Thoracic aorta (tissue), 2 donors: Measurements from ENCODE around the gene MUC5AC. TPM values are rescaled to one million over a fixed set of nuclear protein-coding genes. Genes with fewer than 3 reads are reported as not detected.

Source experiments
- ATAC-seq: fragments of 150-250 bp; one replicate; pipeline ENCODE4 v1.8.0; 2017; ENCODE audit warnings: low read depth; ENCODE audit not compliant: insufficient number of reproducible peaks, low FRiP score
- DNase-seq: peaks from one replicate; pipeline ENCODE4 v3.0.0-alpha.2; 2020; ENCODE audit warnings: low spot score
- H3K27ac ChIP-seq, 2 donors: fragments of 200-600 bp; sonication (generic); 1 replicate in 1 of 2; 2 replicates in 1 of 2; pipeline ENCODE4 v1.5.1; 2016; ENCODE audit warnings: mild to moderate bottlenecking in 2 of 2, moderate library complexity in 2 of 2
- H3K27me3 ChIP-seq: fragments of 200-600 bp; sonication (generic); replicated peaks from 2 replicates; pipeline ENCODE4 v1.6.0; 2016; ENCODE audit warnings: mild to moderate bottlenecking; ENCODE audit not compliant: insufficient read depth
- H3K36me3 ChIP-seq: fragments of 200-600 bp; sonication (generic); one replicate; pipeline ENCODE4 v1.5.1; 2016
- H3K4me1 ChIP-seq, 2 donors: fragments of 200-600 bp; sonication (generic); 1 replicate in 1 of 2; 2 replicates in 1 of 2; pipeline versions ENCODE4 v1.5.1 to v1.6.0; 2016; ENCODE audit warnings: low read depth in 2 of 2, mild to moderate bottlenecking in 1 of 2; ENCODE audit not compliant: control insufficient read depth in 1 of 2
- H3K4me3 ChIP-seq: fragments of 200-600 bp; sonication (generic); 2 replicates; pipeline ENCODE4 v1.5.1; 2016; ENCODE audit warnings: mild to moderate bottlenecking
- H3K9me3 ChIP-seq: fragments of 200-600 bp; sonication (generic); 2 replicates; pipeline ENCODE4 v1.5.1; 2016
- CTCF ChIP-seq: fragments of 200-600 bp; sonication (generic); IDR thresholded peaks from one replicate; pipeline ENCODE4 v1.5.1; 2019; ENCODE audit warnings: antibody characterized with exemption
- total RNA-seq, 2 donors: library from RNA; depleted of rRNA; stranded (reverse); fragments of >200 nt; gene quantifications; one replicate each; pipeline versions ENCODE4 v1.1.0 to v1.2.3, GENCODE V29; 2016

MUC5AC gene
- total RNA-seq, 2 donors from 2014 or later, result 45.9 TPM; not detected in 1

GRCh38 chr11:1128311-1129142 lies 29.2 kb upstream of the MUC5AC start:
- DNase-seq (no peak), ATAC-seq (no peak)
- Histone ChIP-seq H3K9me3 (no peaks in the 10 kb centered on the region), H3K27ac (no peak overlapping the region), H3K36me3 (no peaks in the 10 kb centered on the region), H3K27me3 (no peaks in the 10 kb centered on the region), H3K4me3 (no peak overlapping the region), H3K4me1 (no peaks in the 10 kb centered on the region)
- TF ChIP-seq CTCF, result no peak

- no peak overlapping the region for H3K4me3 ChIP-seq
- H3K27me3 ChIP-seq, result no peaks in the 10 kb centered on the region
- no peaks in the 10 kb centered on the region for H3K36me3 ChIP-seq
- H3K27ac ChIP-seq, result no peak overlapping the region
- H3K4me1 ChIP-seq, result no peaks in the 10 kb centered on the region
- DNase-seq (no peak), ATAC-seq (no peak)
- no peak for TF ChIP-seq CTCF
- H3K9me3 ChIP-seq, result peaks cover 4% of the 10 kb centered on the region
Measured at GRCh38 chr11:1129143-1129610, 28.6 kb upstream of the MUC5AC start.

- no peak for ATAC-seq
- H3K4me3 ChIP-seq, result no peak overlapping the region
- DNase-seq, result no peak
- peaks cover 9% of the 10 kb centered on the region for H3K9me3 ChIP-seq
- no peaks in the 10 kb centered on the region for H3K36me3 ChIP-seq
- H3K27ac ChIP-seq, result no peak overlapping the region
- no peaks in the 10 kb centered on the region for H3K4me1 ChIP-seq
- H3K27me3 ChIP-seq, result no peaks in the 10 kb centered on the region
- no peak for TF ChIP-seq CTCF
Measured at GRCh38 chr11:1129611-1130160, 28.1 kb upstream of the MUC5AC start.

GRCh38 chr11:1130276-1131032 lies 27.3 kb upstream of the MUC5AC start:
- Histone ChIP-seq H3K9me3 (peaks cover 16% of the 10 kb centered on the region), H3K27me3 (no peaks in the 10 kb centered on the region), H3K4me1 (no peaks in the 10 kb centered on the region), H3K4me3 (no peak overlapping the region), H3K36me3 (no peaks in the 10 kb centered on the region), H3K27ac (no peak overlapping the region)
- ATAC-seq, result no peak
- no peak for DNase-seq
- TF ChIP-seq CTCF, result no peak
